ENCODE results near the gene LANCL3.

DNA sequence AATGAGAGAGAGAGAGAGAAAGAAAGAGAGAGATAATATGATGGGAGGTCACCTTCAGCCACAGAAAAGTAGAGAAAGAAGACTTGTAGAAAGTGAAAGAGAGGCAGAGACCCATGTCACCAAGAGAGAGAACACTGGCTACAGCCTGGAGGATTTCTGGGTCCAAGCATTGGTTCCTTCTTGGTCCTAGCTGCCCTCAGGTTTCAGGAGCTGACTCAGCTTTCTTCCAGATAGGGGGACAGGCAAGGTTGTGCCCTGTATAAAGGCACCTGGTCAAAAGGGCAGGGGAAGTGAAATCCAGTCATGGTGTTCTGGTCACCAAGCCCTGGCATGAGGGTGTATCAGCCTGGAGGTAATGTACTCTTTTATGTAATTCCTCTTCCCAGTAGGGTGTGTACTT lies 66.6 kb downstream of the LANCL3 start:
- TF ChIP-seq, protein P1, sequence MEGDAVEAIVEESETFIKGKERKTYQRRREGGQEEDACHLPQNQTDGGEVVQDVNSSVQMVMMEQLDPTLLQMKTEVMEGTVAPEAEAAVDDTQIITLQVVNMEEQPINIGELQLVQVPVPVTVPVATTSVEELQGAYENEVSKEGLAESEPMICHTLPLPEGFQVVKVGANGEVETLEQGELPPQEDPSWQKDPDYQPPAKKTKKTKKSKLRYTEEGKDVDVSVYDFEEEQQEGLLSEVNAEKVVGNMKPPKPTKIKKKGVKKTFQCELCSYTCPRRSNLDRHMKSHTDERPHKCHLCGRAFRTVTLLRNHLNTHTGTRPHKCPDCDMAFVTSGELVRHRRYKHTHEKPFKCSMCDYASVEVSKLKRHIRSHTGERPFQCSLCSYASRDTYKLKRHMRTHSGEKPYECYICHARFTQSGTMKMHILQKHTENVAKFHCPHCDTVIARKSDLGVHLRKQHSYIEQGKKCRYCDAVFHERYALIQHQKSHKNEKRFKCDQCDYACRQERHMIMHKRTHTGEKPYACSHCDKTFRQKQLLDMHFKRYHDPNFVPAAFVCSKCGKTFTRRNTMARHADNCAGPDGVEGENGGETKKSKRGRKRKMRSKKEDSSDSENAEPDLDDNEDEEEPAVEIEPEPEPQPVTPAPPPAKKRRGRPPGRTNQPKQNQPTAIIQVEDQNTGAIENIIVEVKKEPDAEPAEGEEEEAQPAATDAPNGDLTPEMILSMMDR (IDR thresholded peaks at IDR 0.05) = no peak
- TF ChIP-seq ZFX (IDR thresholded peaks at IDR 0.05; ENCODE audit: borderline replicate concordance) = no peak
